Transverse colon (tissue), 4 donors: Measurements from ENCODE around the gene TAF3.

ENCODE experiments used
- CTCF ChIP-seq, 5 experiments: fragments of 200-600 bp in 3 of 5; fragments of 450-650 bp in 2 of 5; sonication (generic) in 3 of 5; IDR thresholded peaks; 1 replicate in 2 of 5; 2 replicates in 3 of 5; pipeline ENCODE4 v1.5.1; 2016 to 2017; ENCODE audit warnings: antibody characterized with exemption in 5 of 5, inconsistent platforms in 3 of 5, mild to moderate bottlenecking in 2 of 5, moderate library complexity in 1 of 5
- POLR2AphosphoS5 ChIP-seq, 3 donors: sonication (generic); formaldehyde crosslinking; IDR thresholded peaks; one replicate each; pipeline ENCODE4 v1.6.1; 2016; ENCODE audit warnings: antibody characterized with exemption in 3 of 3

- TF ChIP-seq POLR2AphosphoS5 (IDR thresholded peaks at IDR 0.05) (peak; percentile 94 to 97 (median 96)), CTCF (IDR thresholded peaks at IDR 0.05) (peak in 1 of 5 experiments; percentile 12)
Observed at GRCh38 chr10:7787857-7788638, 30.3 kb upstream of the TAF3 start, which contains the start of the genes ATP5F1C and KIN.
